Common myeloid progenitor, CD34-positive (primary cell): Measurements from ENCODE around the gene CISD3.

Source experiments
- CTCF ChIA-PET: fragments of 350-600 bp; sonication (Branson Sonifier 250); formaldehyde crosslinking; loops from one replicate; lab custom pipeline; 2021; ENCODE audit warnings: antibody characterized with exemption; lab: Charles Lee
- POLR2A ChIA-PET: fragments of 350-600 bp; sonication (Branson Sonifier 250); formaldehyde crosslinking; loops from one replicate; lab custom pipeline; 2021; ENCODE audit warnings: antibody characterized with exemption; lab: Charles Lee
- DNase-seq, 3 donors: peaks; one replicate each; pipeline versions ENCODE4 v3.0.0 to v3.0.0-alpha.2; 2013
- H3K27ac ChIP-seq, 2 experiments: 1 replicate in 1 of 2; 2 replicates in 1 of 2; pipeline ENCODE4 v1.7.0; 2013; ENCODE audit warnings: inconsistent platforms in 2 of 2, low read length in 2 of 2, mild to moderate bottlenecking in 2 of 2, low read depth in 1 of 2, moderate library complexity in 1 of 2; ENCODE audit not compliant: severe bottlenecking in 2 of 2, insufficient read depth in 1 of 2, poor library complexity in 1 of 2
- H3K27me3 ChIP-seq, 5 experiments: replicated peaks in 2 of 5; 1 replicate in 3 of 5; 2 replicates in 2 of 5; pipeline versions ENCODE4 v1.6.1 to v1.7.0; 2013; ENCODE audit warnings: low read length in 4 of 5, mild to moderate bottlenecking in 2 of 5, moderate library complexity in 2 of 5, inconsistent platforms in 1 of 5; ENCODE audit not compliant: insufficient read depth in 5 of 5, control insufficient read depth in 4 of 5
- H3K36me3 ChIP-seq, 4 experiments: 1 replicate in 2 of 4; 2 replicates in 2 of 4; pipeline versions ENCODE4 v1.6.1 to v1.7.0; 2013; ENCODE audit warnings: low read length in 3 of 4, control low read depth in 1 of 4, mild to moderate bottlenecking in 1 of 4; ENCODE audit not compliant: control insufficient read depth in 4 of 4, insufficient read depth in 4 of 4
- H3K4me1 ChIP-seq, 4 experiments: 1 replicate in 3 of 4; 2 replicates in 1 of 4; pipeline versions ENCODE4 v1.6.1 to v1.7.1; 2013; ENCODE audit warnings: low read length in 3 of 4, mild to moderate bottlenecking in 3 of 4, control low read depth in 1 of 4, inconsistent platforms in 1 of 4, moderate library complexity in 1 of 4; ENCODE audit not compliant: control insufficient read depth in 4 of 4, insufficient read depth in 4 of 4; ENCODE audit errors: control extremely low read depth in 1 of 4
- H3K4me3 ChIP-seq, 7 experiments: 1 replicate in 4 of 7; 2 replicates in 3 of 7; pipeline versions ENCODE4 v1.5.1 to v1.7.0; 2013; ENCODE audit warnings: mild to moderate bottlenecking in 7 of 7, low read length in 6 of 7, moderate library complexity in 6 of 7, inconsistent platforms in 2 of 7, low read depth in 2 of 7, control low read depth in 1 of 7; ENCODE audit not compliant: insufficient read depth in 4 of 7, control insufficient read depth in 1 of 7; ENCODE audit errors: extremely low read depth in 1 of 7
- H3K9me3 ChIP-seq, 5 experiments: 1 replicate in 4 of 5; 2 replicates in 1 of 5; pipeline versions ENCODE4 v1.6.1 to v1.7.1; 2013; ENCODE audit warnings: low read length in 4 of 5, mild to moderate bottlenecking in 2 of 5, inconsistent platforms in 1 of 5, low read depth in 1 of 5, moderate library complexity in 1 of 5; ENCODE audit not compliant: control insufficient read depth in 4 of 5, insufficient read depth in 2 of 5; ENCODE audit errors: control extremely low read depth in 1 of 5
- WGBS: methylation state at CpG from one replicate; pipeline ENCODE4 v1.1.5; 2013; ENCODE audit not compliant: insufficient coverage; 5-methylcytosine and 5-hydroxymethylcytosine counted together

Gene CISD3

DNA sequence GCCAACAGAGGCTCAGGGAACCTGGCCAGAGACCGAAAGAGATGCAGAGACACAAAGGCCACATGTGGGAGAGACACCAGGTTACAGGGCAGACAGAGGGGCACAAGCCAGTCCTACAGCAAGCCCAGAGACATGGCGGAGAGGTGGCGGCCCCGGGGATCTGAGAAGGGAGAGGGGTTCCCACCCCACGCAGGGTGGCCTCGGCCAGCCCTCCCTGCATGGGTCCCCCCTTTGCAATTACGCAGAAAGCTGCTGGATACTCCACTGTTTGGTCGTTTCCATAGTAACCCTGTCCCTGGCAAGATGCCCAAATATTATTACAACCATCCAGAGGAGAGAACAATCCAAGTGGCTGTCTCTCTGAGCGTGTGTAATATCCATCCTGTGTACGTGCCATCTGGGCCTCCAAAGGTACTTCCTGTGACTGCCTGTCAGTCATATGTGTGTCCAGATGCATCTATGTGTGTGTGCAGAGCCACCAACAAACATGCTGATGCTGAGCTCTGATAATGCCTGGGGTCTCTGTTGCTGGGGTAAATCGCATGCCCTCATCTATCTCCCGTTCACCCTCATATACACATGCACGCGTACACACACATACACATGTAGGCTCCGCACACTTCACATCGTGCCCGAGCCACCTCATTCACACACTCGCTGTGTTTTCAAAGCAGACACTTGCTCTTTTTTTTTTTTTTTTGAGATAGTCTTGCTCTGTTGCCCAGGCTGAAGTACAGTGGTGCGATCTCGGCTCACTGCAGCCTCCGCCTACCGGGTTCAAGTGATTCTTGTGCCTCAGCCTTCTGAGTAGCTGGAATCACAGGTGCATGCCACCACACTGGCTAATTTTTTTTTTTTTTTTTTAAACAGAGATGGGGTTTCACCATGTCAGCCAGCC is 12.5 kb downstream of the CISD3 start:
- Histone ChIP-seq H3K9me3 (no peaks in the 10 kb centered on the region), H3K27me3 (peaks cover 0 to 40% (median 23%) of the 10 kb centered on the region in 5 experiments), H3K4me1 (peaks cover 0 to 15% (median 14%) of the 10 kb centered on the region in 4 experiments), H3K27ac (no peak overlapping the region), H3K36me3 (no peaks in the 10 kb centered on the region), H3K4me3 (no peak overlapping the region)
- 86% methylated on average over 14 of the region's 22 CpGs for WGBS
- ChIA-PET CTCF (interaction anchor here (1.0 to 1.7 kb wide), 3 partner anchors 9 to 23 kb away, joined by 3 read pairs; partner anchors contain the start of gene PSMB3), POLR2A (no interaction called here)
- peak in 2 of 3 donors; percentile 76 to 78 for DNase-seq

DNA sequence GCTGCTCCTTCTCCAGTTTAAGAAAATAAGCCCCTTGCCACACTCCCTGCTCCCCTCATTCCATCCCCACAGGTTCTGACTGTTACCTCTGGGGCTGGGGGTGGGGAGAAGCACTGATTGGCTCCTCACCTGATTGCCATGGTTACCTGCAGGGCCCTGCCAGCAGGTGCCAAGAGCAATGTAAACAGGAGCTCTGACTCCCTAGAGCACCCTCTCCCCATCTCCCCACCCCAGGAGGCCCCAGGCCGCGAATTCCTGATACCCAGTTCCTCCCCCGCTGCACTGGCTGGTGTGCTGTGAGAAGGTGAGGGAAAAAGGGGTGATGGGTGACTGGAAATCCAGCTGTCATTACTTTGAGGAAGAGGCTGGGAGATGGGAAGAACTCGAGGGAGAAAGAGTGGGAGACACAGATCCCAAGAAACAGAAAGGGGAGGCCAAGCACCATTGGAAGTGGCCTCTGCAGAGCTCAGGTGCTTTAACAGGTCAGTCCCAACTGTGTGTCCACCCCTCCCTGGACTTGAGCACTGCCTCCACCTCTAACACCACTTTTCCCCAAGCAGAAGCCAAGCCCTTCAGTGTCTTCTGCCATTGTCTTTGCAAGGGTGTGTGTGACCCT is 13.5 kb downstream of the CISD3 start:
- POLR2A ChIA-PET: no interaction called here
- H3K4me1 ChIP-seq: peaks cover 0 to 24% (median 22%) of the 10 kb centered on the region in 4 experiments
- 88% methylated on average over 1 of the region's 4 CpGs for WGBS
- H3K9me3 ChIP-seq: no peaks in the 10 kb centered on the region
- H3K36me3 ChIP-seq: no peaks in the 10 kb centered on the region
- DNase-seq: no peak
- H3K27me3 ChIP-seq: peaks cover 0 to 49% (median 23%) of the 10 kb centered on the region in 5 experiments
- CTCF ChIA-PET: interaction anchor here (1.0 to 1.4 kb wide), 2 partner anchors 15 to 22 kb away, joined by 3 read pairs; no protein-coding TSS in a partner anchor
- no peak overlapping the region for H3K4me3 ChIP-seq
- no peak overlapping the region for H3K27ac ChIP-seq

GRCh38 chr17:38745545-38745944 is 15.4 kb downstream of the CISD3 start:
- CTCF ChIA-PET: interaction anchor here (1.4 to 3.3 kb wide), 2 partner anchors 10 to 69 kb away, joined by 5 to 19 read pairs; no protein-coding TSS in a partner anchor
- Histone ChIP-seq H3K27ac (no peak overlapping the region), H3K27me3 (peaks cover 4 to 58% (median 34%) of the 10 kb centered on the region in 5 experiments), H3K36me3 (no peaks in the 10 kb centered on the region), H3K9me3 (no peaks in the 10 kb centered on the region), H3K4me1 (peaks cover 0 to 43% (median 41%) of the 10 kb centered on the region in 4 experiments), H3K4me3 (no peak overlapping the region)
- DNase-seq: no peak
- 100% methylated on average over 2 of the region's 4 CpGs for WGBS
- POLR2A ChIA-PET: no interaction called here

DNA sequence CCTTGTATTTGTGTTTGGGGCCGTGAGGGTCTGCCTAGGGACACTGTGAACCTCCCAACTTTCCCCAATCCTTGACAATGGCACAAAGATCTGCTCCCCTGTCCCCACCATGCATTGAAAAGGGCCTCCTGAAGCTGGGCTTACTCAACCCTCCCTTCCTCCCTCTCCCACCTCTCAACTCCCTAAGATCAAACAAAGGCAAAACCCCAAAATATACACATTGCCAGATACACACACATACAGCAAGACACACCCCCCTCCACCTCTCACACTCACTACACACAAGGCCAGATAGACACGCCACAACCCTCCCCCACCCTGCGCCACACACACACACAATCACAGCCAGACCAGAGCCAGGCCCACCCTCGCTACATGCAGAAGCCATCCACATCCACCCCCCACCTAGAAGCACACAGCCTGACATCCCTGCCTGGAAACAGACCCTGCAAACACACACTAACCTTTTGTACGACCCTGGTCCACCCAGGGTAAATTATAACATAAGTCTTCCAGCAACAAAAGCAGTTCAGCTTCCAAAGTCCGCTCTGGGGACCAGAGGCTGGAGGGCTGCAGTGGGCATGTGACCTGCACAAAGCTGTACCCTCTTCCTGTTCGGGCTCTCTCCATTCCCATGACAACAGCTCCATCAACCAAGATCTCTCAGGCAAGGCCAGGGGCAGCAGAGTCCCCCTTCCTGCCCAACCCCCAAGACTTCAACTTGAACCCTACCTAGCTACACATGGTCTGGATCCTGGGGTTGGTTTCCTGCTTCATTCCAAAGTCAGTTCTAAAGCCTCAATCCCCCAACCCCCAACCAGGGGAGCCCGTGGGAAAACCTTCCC is 16.1 kb downstream of the CISD3 start:
- Histone ChIP-seq H3K9me3 (no peaks in the 10 kb centered on the region), H3K4me3 (no peak overlapping the region), H3K27me3 (peaks cover 11 to 64% (median 41%) of the 10 kb centered on the region in 5 experiments), H3K36me3 (no peaks in the 10 kb centered on the region), H3K27ac (no peak overlapping the region), H3K4me1 (peaks cover under 1 to 50% (median 47%) of the 10 kb centered on the region in 4 experiments)
- ChIA-PET CTCF (interaction anchor here (1.2 to 3.3 kb wide), 3 partner anchors 11 to 70 kb away, joined by 5 to 19 read pairs (median 5); no protein-coding TSS in a partner anchor), POLR2A (interaction anchor here (0.6 kb wide), 1 partner anchor 196 kb away, joined by 3 read pairs; no protein-coding TSS in a partner anchor)
- 88% methylated on average over 5 of the region's 8 CpGs for WGBS
- DNase-seq: no peak

DNA sequence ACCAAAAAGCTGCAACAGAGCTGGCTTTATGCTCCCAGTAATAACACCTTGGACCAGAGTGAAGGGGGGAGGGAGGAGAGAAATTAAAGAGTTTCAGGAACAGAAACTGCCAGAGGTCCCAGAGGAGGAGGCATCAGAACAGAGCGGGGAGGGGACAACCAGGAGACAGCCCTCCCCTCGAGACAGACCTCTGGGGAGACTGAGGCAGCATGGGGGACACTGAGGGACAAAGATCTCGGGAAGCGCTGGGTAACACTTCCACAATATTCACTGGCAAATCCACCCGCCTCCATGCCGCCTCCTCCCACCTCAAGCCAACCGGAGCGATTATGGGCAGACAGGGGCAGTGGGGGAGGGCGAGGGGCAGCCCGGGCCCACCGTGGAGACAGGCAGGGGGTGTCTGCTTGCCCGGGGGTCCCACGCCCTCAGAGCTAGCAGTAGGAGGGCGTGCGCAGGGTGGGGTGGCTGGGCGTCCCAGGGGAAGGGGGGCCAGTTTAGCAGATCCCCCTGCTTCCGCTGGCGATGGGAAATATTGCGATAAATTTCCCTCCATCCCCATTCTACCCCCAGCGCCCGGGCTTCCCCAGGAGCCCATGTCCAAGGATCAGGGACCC is 16.8 kb downstream of the CISD3 start:
- WGBS: 24% methylated on average over 7 of the region's 21 CpGs
- H3K4me3 ChIP-seq: peak overlapping the region in 4 of 7 experiments; percentile 13 to 76 (median 55)
- POLR2A ChIA-PET: interaction anchor here (0.6 kb wide), 1 partner anchor 197 kb away, joined by 3 read pairs; no protein-coding TSS in a partner anchor
- peaks cover 5 to 54% (median 50%) of the 10 kb centered on the region in 4 experiments for H3K4me1 ChIP-seq
- DNase-seq: no peak
- H3K36me3 ChIP-seq: no peaks in the 10 kb centered on the region
- no peak overlapping the region for H3K27ac ChIP-seq
- H3K27me3 ChIP-seq: peaks cover 12 to 64% (median 38%) of the 10 kb centered on the region in 5 experiments
- CTCF ChIA-PET: interaction anchor here (1.2 to 3.3 kb wide), 2 partner anchors 12 to 18 kb away, joined by 5 to 19 read pairs; no protein-coding TSS in a partner anchor
- H3K9me3 ChIP-seq: no peaks in the 10 kb centered on the region
